Dendritic cell treated with granulocyte-macrophage colony-stimulating factor and Interleukin-4, amounts not matched to agents 40 ng/mL and 50 ng/mL, for 4 days (primary cell): ENCODE data around the gene FGGY.

Experiments used
- H3K27ac Mint-ChIP-seq: one replicate; pipeline ENCODE4 v1.8.0; 2022; ENCODE audit warnings: mild to moderate bottlenecking, mixed read lengths
- H3K27me3 Mint-ChIP-seq: one replicate; pipeline ENCODE4 v1.8.0; 2022; ENCODE audit warnings: mild to moderate bottlenecking, mixed read lengths
- H3K36me3 Mint-ChIP-seq: one replicate; pipeline ENCODE4 v1.8.0; 2022; ENCODE audit warnings: low read depth, mixed read lengths
- H3K4me1 Mint-ChIP-seq: one replicate; pipeline ENCODE4 v1.8.0; 2022; ENCODE audit warnings: low read depth, mixed read lengths
- H3K4me3 Mint-ChIP-seq: one replicate; pipeline ENCODE4 v1.8.0; 2022; ENCODE audit warnings: mild to moderate bottlenecking, moderate library complexity, mixed read lengths
- H3K9me3 Mint-ChIP-seq: one replicate; pipeline ENCODE4 v1.8.0; 2022; ENCODE audit warnings: mixed read lengths
- intact Hi-C: fragments of 100-400 bp; cut with micrococcal nuclease; formaldehyde crosslinking; loops from one replicate; pipeline ENCODE4 v1.15.0; 2022

The FGGY gene

DNA sequence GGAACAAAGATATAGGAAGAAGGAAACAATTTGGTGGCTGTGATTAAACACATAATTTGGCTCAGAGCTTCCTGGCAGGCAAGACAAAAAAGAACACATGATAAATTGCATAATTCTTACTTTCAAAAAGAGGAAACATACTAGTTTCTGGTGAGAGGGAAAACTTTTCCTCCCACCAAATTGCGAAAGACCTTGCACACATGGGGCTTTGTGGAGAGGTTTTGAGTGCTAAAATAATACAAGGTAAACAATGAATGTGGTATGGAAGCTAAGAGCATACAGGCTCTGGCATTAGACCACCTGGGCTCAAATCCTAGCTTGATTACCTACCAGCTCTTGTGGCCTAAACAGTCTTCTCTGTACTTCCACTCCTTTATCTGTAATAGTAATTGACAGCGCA is 377.7 kb downstream of the FGGY start:
- peaks cover 81% of the 10 kb centered on the region for H3K4me1 Mint-ChIP-seq
- H3K27me3 Mint-ChIP-seq, result peaks cover 2% of the 10 kb centered on the region
- intact Hi-C loops, result loop anchor here (2.0 kb wide), 1 partner anchor 18 kb away; no protein-coding TSS in a partner anchor
- no peaks in the 10 kb centered on the region for H3K9me3 Mint-ChIP-seq
- H3K36me3 Mint-ChIP-seq, result no peaks in the 10 kb centered on the region
- peak overlapping the region; percentile 71 for H3K27ac Mint-ChIP-seq
- H3K4me3 Mint-ChIP-seq, result peak overlapping the region; percentile 4

DNA sequence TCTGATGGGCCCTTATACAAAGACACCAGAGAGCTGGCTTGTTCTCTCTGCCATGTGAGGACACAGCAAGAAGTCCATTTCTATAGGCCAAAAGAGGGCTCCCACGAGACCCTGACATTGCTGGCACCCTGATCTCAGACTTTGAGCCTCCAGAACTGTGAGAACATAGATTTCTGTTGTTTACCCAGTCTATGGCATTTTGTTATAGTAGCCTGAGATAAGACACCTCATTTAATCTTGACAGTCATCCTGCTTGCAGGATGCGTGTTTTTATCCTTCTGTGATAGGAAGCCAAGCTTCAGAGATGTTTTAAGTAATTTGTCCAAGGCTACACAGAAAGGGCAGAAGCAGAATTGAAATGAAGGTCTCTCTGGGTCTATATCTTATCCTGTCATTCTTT is 379.0 kb downstream of the FGGY start:
- Mint-ChIP-seq H3K36me3 (no peaks in the 10 kb centered on the region), H3K27ac (no peak overlapping the region), H3K9me3 (no peaks in the 10 kb centered on the region), H3K27me3 (peaks cover 2% of the 10 kb centered on the region), H3K4me3 (no peak overlapping the region), H3K4me1 (peaks cover 75% of the 10 kb centered on the region)
- intact Hi-C loops, result loop anchor here (2.0 kb wide), 1 partner anchor 17 kb away; no protein-coding TSS in a partner anchor

DNA sequence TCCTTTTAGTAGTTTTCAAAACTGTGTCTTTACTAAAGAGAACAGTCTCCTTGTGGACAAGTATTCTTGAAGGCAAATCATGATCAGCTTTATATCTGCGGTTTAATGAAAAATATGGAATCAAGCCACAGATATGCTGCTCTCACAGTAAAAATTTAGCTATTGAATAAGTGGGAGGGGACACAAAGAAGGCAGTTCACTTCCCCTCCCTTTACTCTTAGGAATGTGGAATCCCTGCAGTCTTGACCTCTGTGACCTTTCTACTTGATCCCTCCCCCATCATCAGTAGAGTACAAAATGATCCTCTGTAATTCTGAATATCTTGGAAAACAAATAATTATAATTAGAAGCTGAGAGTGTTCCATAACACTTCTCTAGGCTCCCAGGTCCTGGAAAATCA is 381.1 kb downstream of the FGGY start:
- intact Hi-C loops, result no loop called here
- H3K27ac Mint-ChIP-seq, result no peak overlapping the region
- H3K27me3 Mint-ChIP-seq, result peaks cover 2% of the 10 kb centered on the region
- no peaks in the 10 kb centered on the region for H3K9me3 Mint-ChIP-seq
- H3K4me3 Mint-ChIP-seq, result no peak overlapping the region
- H3K36me3 Mint-ChIP-seq, result no peaks in the 10 kb centered on the region
- peaks cover 54% of the 10 kb centered on the region for H3K4me1 Mint-ChIP-seq

DNA sequence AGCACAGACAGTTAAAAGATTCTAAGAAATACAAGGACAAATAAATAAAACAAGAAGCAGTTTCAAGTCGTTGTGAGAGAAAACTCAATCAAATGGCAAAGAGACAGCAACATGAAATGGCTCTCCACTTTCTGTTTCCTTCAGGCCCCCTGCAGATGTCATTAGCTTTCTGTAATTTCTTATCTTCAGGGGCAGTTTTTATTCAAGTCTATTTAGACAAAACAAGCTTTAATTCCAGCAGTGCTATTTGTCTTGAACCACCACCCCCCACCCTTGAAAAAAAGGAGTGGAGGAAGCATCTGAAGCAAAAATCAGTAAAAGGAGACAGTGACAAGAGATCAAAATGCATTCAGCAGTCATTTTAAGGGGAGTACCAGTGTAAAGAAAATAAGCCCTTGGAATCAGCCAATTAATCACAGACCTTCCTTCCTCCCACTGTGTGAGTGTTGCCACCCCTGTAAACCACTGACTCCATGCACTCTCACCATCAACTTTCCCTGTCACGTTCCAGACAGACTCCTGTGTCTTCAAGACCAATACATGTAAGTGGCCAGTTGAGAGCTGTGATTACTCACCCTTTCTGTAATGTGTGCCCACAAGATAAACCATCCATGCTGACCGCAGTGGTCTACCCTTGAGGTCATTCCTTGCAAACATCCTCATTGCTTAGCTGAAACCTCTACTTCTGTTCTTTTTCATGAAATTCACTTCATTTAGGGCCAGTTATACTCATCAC is 381.8 kb downstream of the FGGY start:
- H3K4me1 Mint-ChIP-seq, result peaks cover 48% of the 10 kb centered on the region
- intact Hi-C loops, result no loop called here
- H3K27ac Mint-ChIP-seq, result no peak overlapping the region
- no peaks in the 10 kb centered on the region for H3K9me3 Mint-ChIP-seq
- peaks cover 2% of the 10 kb centered on the region for H3K27me3 Mint-ChIP-seq
- H3K36me3 Mint-ChIP-seq, result no peaks in the 10 kb centered on the region
- no peak overlapping the region for H3K4me3 Mint-ChIP-seq

DNA sequence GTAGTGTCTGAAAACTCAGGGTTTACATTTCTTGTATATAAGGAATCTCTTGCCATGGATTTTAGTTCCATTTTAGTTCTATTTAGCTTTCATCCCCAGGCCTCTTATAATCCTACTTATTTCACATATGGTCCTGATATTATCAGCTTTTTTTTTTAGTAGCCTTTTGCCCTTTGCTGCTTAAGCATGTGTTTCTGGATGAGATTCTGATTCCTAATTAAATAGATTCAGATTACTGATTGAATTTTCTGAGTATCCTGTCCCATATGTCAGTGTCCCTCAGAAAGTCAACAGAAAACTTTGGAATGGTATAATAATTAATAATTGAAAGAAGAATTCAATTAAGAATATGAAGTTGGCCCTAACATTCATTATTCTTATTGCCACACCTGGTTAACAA is 383.1 kb downstream of the FGGY start:
- Mint-ChIP-seq H3K27ac (no peak overlapping the region), H3K4me3 (no peak overlapping the region), H3K36me3 (no peaks in the 10 kb centered on the region), H3K9me3 (no peaks in the 10 kb centered on the region), H3K4me1 (peaks cover 34% of the 10 kb centered on the region), H3K27me3 (peaks cover 2% of the 10 kb centered on the region)
- intact Hi-C loops, result no loop called here

DNA sequence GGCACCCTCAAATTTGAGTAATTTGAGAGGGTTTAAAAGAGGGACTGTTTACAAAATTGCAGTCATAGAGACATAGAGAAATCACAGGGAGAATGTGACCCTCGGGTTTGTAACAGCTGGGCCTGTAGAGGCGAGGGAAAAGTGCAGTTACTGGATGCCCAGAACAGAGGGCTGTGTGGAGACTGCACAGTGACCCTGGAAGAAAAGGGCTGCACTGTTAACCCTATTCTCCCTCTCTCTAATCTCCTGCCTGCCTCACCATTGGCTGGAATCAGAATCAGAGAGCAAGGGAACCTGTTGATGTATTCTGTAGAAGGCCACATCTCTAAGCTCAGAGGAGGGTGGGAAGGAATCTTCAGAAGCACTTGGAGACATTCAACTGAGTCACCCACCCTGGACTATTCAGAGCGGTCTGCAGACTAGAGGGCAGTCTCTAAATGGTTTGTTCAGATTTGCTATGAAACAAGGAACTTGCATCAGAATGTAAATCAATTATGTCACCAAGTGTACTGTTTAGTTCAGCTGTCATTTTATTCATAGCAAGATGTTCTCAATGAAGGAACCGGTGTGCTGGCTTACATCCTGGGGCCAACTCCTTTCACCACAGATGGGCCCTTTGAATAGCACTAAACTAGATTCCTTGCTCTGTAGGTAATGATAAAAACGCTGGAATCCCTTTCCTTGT is 385.6 kb downstream of the FGGY start:
- intact Hi-C loops, result no loop called here
- Mint-ChIP-seq H3K27ac (no peak overlapping the region), H3K4me1 (peaks cover 22% of the 10 kb centered on the region), H3K9me3 (no peaks in the 10 kb centered on the region), H3K27me3 (peaks cover 3% of the 10 kb centered on the region), H3K4me3 (no peak overlapping the region), H3K36me3 (no peaks in the 10 kb centered on the region)

DNA sequence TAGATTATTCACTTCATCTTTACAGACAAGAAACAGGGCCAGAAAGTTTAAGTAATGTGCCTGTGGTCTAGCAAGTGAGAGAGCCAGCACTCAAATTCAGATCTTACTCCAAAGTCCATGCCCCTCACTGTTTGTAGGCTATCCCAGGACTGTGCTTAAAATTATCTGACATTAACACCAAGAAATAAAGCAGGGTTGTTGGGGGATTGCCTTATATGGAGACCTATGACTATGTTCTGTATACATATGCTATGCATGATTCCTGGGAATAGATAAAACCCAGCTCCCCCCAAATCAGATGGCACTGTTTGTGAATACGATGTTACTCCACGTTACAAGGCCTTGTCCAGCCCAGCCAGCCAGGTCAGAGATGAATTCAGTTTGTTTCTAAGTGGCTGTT is 386.3 kb downstream of the FGGY start:
- H3K9me3 Mint-ChIP-seq, result no peaks in the 10 kb centered on the region
- intact Hi-C loops, result no loop called here
- no peak overlapping the region for H3K4me3 Mint-ChIP-seq
- peaks cover 2% of the 10 kb centered on the region for H3K27me3 Mint-ChIP-seq
- H3K36me3 Mint-ChIP-seq, result no peaks in the 10 kb centered on the region
- peaks cover 15% of the 10 kb centered on the region for H3K4me1 Mint-ChIP-seq
- H3K27ac Mint-ChIP-seq, result no peak overlapping the region

DNA sequence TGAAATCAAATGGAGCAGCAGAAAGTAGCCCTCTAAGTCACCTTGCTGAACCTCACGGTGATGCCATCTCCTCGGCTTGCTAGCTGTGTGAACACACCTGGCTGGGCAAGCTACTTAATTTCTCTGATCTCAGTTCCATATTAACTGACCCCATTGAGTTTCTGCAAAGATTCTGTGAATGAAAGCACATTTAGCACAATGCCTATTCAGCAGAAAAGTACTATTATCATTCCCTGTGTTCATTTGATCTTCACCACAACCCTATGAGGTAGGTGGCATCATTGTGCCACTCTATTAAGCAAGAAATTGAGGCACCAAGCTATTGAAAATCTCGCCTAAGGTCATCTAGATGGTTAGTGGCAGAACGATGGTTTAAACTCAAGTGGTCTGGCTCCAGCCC is 387.8 kb downstream of the FGGY start:
- Mint-ChIP-seq H3K27ac (no peak overlapping the region), H3K27me3 (peaks cover 2% of the 10 kb centered on the region), H3K4me1 (peaks cover 11% of the 10 kb centered on the region), H3K4me3 (no peak overlapping the region), H3K9me3 (no peaks in the 10 kb centered on the region), H3K36me3 (no peaks in the 10 kb centered on the region)
- intact Hi-C loops, result no loop called here

DNA sequence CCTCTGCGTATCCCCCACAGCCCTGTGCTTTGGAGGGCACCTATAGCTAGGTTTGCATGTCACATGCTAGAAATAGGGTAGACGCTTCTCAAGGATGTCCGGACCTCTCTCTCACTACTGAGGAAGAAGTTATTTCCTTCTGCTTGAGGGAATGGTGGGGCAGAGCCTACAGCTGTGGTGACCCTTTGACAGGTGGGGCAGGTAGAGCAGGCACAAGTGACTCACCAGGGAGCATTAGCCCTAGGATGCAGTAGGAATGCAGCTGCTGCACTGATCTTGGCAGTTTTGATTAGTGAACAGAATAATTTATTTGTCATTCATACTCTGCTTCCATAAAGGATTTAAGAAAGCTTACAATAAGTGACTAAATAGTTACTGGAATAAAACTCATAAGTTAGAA is 388.2 kb downstream of the FGGY start:
- H3K27me3 Mint-ChIP-seq, result peaks cover 2% of the 10 kb centered on the region
- H3K4me1 Mint-ChIP-seq, result peaks cover 11% of the 10 kb centered on the region
- intact Hi-C loops, result no loop called here
- H3K9me3 Mint-ChIP-seq, result no peaks in the 10 kb centered on the region
- no peak overlapping the region for H3K4me3 Mint-ChIP-seq
- H3K36me3 Mint-ChIP-seq, result no peaks in the 10 kb centered on the region
- H3K27ac Mint-ChIP-seq, result no peak overlapping the region

DNA sequence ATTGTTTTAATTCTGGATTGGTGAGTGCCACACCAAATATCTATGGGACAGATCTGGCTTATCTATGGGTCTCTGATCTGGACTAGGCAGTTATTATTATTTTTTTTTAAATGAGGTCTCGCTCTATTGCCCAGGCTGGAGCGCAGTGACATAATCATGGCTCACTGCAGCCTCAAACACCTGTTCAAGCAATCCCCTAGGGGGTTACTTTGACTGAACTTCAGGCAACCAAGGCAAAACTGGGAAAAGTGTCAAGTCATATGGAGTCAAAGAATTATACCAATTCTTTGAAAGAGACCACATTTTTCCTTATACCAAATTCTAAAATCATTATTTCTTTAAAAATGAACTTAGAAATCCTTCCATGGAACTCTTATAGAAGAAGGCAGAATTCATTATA is 388.8 kb downstream of the FGGY start:
- H3K4me3 Mint-ChIP-seq, result no peak overlapping the region
- H3K27ac Mint-ChIP-seq, result no peak overlapping the region
- peaks cover 2% of the 10 kb centered on the region for H3K27me3 Mint-ChIP-seq
- no peaks in the 10 kb centered on the region for H3K36me3 Mint-ChIP-seq
- no peaks in the 10 kb centered on the region for H3K9me3 Mint-ChIP-seq
- H3K4me1 Mint-ChIP-seq, result peaks cover 11% of the 10 kb centered on the region
- intact Hi-C loops, result no loop called here

DNA sequence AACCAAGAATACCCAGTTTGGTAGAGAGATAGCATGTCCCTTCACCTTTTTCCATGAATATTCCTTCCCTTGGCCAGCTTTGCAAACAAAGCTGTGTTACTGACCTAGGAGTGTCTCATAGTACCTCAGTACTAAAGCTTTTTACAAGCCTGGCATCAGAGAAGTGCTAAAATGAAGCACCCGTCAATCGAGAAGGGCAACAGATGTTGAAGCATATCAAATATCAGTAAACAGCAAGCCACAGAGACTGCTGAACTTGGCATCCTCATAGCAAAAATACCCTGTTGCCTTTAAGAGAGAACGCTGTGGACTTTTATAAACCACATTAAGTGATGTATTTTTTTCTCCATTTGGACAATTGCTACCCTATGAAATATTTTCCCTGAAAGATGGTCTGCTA is 389.3 kb downstream of the FGGY start:
- H3K4me3 Mint-ChIP-seq, result no peak overlapping the region
- no peaks in the 10 kb centered on the region for H3K9me3 Mint-ChIP-seq
- H3K4me1 Mint-ChIP-seq, result peaks cover 11% of the 10 kb centered on the region
- peaks cover 2% of the 10 kb centered on the region for H3K27me3 Mint-ChIP-seq
- H3K36me3 Mint-ChIP-seq, result no peaks in the 10 kb centered on the region
- intact Hi-C loops, result no loop called here
- H3K27ac Mint-ChIP-seq, result no peak overlapping the region

DNA sequence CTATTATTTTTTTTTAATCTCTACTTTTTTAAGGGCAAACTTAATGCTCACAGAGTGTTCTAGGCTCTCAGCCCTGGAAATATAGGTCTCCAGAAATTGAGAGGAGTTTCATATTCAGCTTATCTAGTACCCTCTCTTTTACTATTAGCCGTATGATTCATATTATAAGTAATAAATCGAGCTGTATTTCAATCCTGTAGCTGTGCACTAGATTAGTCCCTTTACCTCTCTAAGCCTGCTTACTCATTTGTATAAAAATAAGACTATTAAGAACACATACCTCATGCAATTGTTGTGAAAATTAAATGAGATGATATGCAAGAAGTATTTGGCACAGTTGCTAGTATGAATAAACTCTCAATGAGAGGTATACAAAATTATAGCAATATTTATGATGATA is 389.7 kb downstream of the FGGY start:
- peaks cover 2% of the 10 kb centered on the region for H3K27me3 Mint-ChIP-seq
- intact Hi-C loops, result no loop called here
- H3K4me1 Mint-ChIP-seq, result peaks cover 11% of the 10 kb centered on the region
- H3K27ac Mint-ChIP-seq, result no peak overlapping the region
- H3K4me3 Mint-ChIP-seq, result no peak overlapping the region
- H3K9me3 Mint-ChIP-seq, result no peaks in the 10 kb centered on the region
- H3K36me3 Mint-ChIP-seq, result no peaks in the 10 kb centered on the region

DNA sequence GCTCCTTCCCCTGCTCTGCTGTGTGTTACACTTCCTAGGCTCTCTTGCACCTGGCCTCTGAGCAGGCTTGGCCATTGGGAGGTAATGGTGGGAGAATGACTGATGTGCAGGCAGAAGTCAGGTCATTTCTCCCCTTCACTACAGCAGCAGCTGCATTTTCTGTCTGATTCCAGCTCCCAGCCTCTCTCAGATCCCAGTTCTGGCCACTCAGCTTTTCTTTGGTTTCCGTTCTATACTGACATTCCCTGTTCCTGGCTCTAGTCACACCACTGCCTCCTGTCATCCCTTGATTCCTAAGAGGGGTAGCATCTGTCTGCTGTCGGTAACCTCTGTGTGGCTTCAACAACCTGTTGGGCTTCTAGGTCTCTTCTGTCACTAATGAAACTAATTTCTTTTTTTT is 390.2 kb downstream of the FGGY start:
- H3K27ac Mint-ChIP-seq, result no peak overlapping the region
- intact Hi-C loops, result no loop called here
- H3K27me3 Mint-ChIP-seq, result peaks cover 2% of the 10 kb centered on the region
- no peak overlapping the region for H3K4me3 Mint-ChIP-seq
- H3K9me3 Mint-ChIP-seq, result no peaks in the 10 kb centered on the region
- peaks cover 11% of the 10 kb centered on the region for H3K4me1 Mint-ChIP-seq
- H3K36me3 Mint-ChIP-seq, result no peaks in the 10 kb centered on the region

DNA sequence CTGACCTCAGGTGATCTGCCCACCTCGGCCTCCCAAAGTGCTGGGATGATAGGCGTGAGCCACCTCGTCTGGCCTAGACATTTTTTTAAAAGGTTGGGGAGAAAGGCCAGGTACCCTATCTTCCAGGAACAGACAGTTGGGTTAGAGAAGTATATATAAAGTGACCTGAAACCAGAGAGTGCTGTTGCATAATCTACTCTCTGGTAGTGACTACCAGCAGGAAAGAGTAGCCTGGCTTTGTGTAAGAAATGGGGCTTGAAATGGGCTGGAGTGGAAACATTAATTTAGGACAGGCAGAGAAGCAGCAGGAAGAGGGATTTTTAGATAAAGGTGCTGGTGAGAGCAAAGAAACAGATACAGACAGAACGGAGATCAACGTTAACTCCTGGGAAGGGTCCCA is 392.1 kb downstream of the FGGY start:
- H3K27me3 Mint-ChIP-seq, result peaks cover 2% of the 10 kb centered on the region
- H3K4me1 Mint-ChIP-seq, result peaks cover 25% of the 10 kb centered on the region
- no peaks in the 10 kb centered on the region for H3K9me3 Mint-ChIP-seq
- intact Hi-C loops, result no loop called here
- no peaks in the 10 kb centered on the region for H3K36me3 Mint-ChIP-seq
- H3K27ac Mint-ChIP-seq, result no peak overlapping the region
- H3K4me3 Mint-ChIP-seq, result no peak overlapping the region

DNA sequence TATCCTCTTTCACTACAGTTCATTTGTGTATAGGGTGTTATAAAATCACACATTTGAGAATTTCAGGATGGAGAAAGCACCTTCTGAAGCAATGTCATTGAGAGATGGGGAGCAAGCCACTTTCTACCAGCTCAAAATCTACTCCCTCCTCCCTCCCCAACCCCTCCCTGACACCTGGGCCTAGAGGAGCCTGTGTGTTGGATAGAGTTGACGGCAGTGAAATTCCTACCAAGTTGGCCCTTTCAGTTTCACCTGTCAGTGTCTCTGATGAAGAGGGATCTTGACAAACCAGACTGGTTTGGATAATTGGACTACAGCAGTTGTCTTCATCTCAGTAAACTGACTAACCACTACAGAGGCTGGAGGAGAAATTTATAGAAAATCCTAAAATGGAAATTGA is 392.8 kb downstream of the FGGY start:
- intact Hi-C loops, result no loop called here

More for the DNA sequence above, 392.8 kb downstream of the FGGY start:
- no peak overlapping the region for H3K4me3 Mint-ChIP-seq
- no peak overlapping the region for H3K27ac Mint-ChIP-seq
- peaks cover 2% of the 10 kb centered on the region for H3K27me3 Mint-ChIP-seq
- H3K36me3 Mint-ChIP-seq, result no peaks in the 10 kb centered on the region
- H3K4me1 Mint-ChIP-seq, result peaks cover 25% of the 10 kb centered on the region
- no peaks in the 10 kb centered on the region for H3K9me3 Mint-ChIP-seq
